T-helper 9 cell (primary cell): Measurements from ENCODE around the gene HGF.
"Not testable (repeated sequence)": the region's sequence is repeated elsewhere in the genome, so short reads cannot be mapped to it uniquely, and the experiment has no call there.

ENCODE experiments used
- DNase-seq: peaks from one replicate; pipeline ENCODE4 v3.0.0-alpha.2; 2020

The HGF gene

GRCh38 chr7:81776161-81776560 lies 6.3 kb upstream of the HGF start:
- DNase-seq, result no peak

GRCh38 chr7:81775560-81775959 lies 5.7 kb upstream of the HGF start:
- no peak for DNase-seq

- no peak for DNase-seq
Measured at GRCh38 chr7:81774551-81774950, 4.7 kb upstream of the HGF start.

GRCh38 chr7:81770728-81771223 lies 929 bp upstream of the HGF start:
- no peak for DNase-seq

- no peak for DNase-seq
Measured at GRCh38 chr7:81768951-81769778, 682 bp downstream of the HGF start.

- DNase-seq, result no peak
Measured at GRCh38 chr7:81767926-81768325, 1.9 kb downstream of the HGF start.

GRCh38 chr7:81761821-81762220 lies 8.0 kb downstream of the HGF start:
- DNase-seq, result no peak

GRCh38 chr7:81761031-81761430 lies 8.8 kb downstream of the HGF start:
- no peak for DNase-seq

- DNase-seq, result no peak
Measured at GRCh38 chr7:81754918-81755696, 14.7 kb downstream of the HGF start.

- no peak for DNase-seq
Measured at GRCh38 chr7:81753392-81753791, 16.5 kb downstream of the HGF start.

- DNase-seq, result no peak
Measured at GRCh38 chr7:81752318-81752714, 17.5 kb downstream of the HGF start.

- no peak for DNase-seq
Measured at GRCh38 chr7:81751619-81752317, 18.1 kb downstream of the HGF start.

- DNase-seq, result no peak
Measured at GRCh38 chr7:81745637-81746036, 24.2 kb downstream of the HGF start.

- no peak for DNase-seq
Measured at GRCh38 chr7:81744389-81744788, 25.5 kb downstream of the HGF start.

- DNase-seq, result no peak
Measured at GRCh38 chr7:81743665-81744064, 26.2 kb downstream of the HGF start.

- DNase-seq, result no peak
Measured at GRCh38 chr7:81743201-81743600, 26.6 kb downstream of the HGF start.

- DNase-seq, result no peak
Measured at GRCh38 chr7:81740403-81740802, 29.4 kb downstream of the HGF start.

GRCh38 chr7:81736091-81736490 lies 33.8 kb downstream of the HGF start:
- DNase-seq, result no peak

- no peak for DNase-seq
Measured at GRCh38 chr7:81725812-81726127, 44.1 kb downstream of the HGF start.

GRCh38 chr7:81725003-81725811 lies 44.6 kb downstream of the HGF start:
- DNase-seq, result no peak

- not testable (repeated sequence) for DNase-seq
Measured at GRCh38 chr7:81722250-81722649, 47.6 kb downstream of the HGF start.

- DNase-seq, result no peak
Measured at GRCh38 chr7:81721437-81721836, 48.4 kb downstream of the HGF start.

GRCh38 chr7:81719865-81720264 lies 50.0 kb downstream of the HGF start:
- no peak for DNase-seq
